Liver (tissue), 9 donors: ENCODE results near the gene SGSH. TPM values are rescaled to one million over a fixed set of nuclear protein-coding genes. Genes with fewer than 3 reads are reported as not detected.

Experiments
- DNase-seq: peaks from one replicate; pipeline ENCODE4 v3.0.0-alpha.2; 2017; ENCODE audit warnings: low spot score
- H3K27ac ChIP-seq, 2 donors: one replicate each; pipeline ENCODE4 v1.7.0; 2013; ENCODE audit warnings: inconsistent platforms in 2 of 2, low read length in 2 of 2, control low read depth in 1 of 2, low read depth in 1 of 2, mild to moderate bottlenecking in 1 of 2
- H3K27me3 ChIP-seq, 4 donors: one replicate each; pipeline versions ENCODE4 v1.6.1 to v1.7.0; 2013; ENCODE audit warnings: low read length in 3 of 4, inconsistent platforms in 1 of 4, mild to moderate bottlenecking in 1 of 4, moderate library complexity in 1 of 4; ENCODE audit not compliant: control insufficient read depth in 4 of 4, insufficient read depth in 4 of 4
- H3K36me3 ChIP-seq, 4 donors: one replicate each; pipeline versions ENCODE4 v1.6.1 to v1.7.0; 2013; ENCODE audit warnings: low read length in 3 of 4, mild to moderate bottlenecking in 3 of 4, low read depth in 1 of 4, moderate library complexity in 1 of 4; ENCODE audit not compliant: control insufficient read depth in 4 of 4, insufficient read depth in 3 of 4
- H3K4me1 ChIP-seq, 4 donors: one replicate each; pipeline versions ENCODE4 v1.6.1 to v1.7.0; 2013; ENCODE audit warnings: low read length in 3 of 4, mild to moderate bottlenecking in 3 of 4, moderate library complexity in 1 of 4; ENCODE audit not compliant: control insufficient read depth in 4 of 4, insufficient read depth in 4 of 4
- H3K4me3 ChIP-seq, 3 donors: one replicate each; pipeline versions ENCODE4 v1.6.1 to v1.7.0; 2013; ENCODE audit warnings: low read length in 3 of 3, control low read depth in 1 of 3, low read depth in 1 of 3, mild to moderate bottlenecking in 1 of 3
- H3K9ac ChIP-seq, 2 donors: one replicate each; pipeline ENCODE4 v1.7.0; 2013; ENCODE audit warnings: low read length in 2 of 2, mild to moderate bottlenecking in 2 of 2, moderate library complexity in 2 of 2, control low read depth in 1 of 2, low read depth in 1 of 2
- H3K9me3 ChIP-seq, 4 donors: one replicate each; pipeline versions ENCODE4 v1.6.1 to v1.7.0; 2013; ENCODE audit warnings: low read length in 3 of 4; ENCODE audit not compliant: control insufficient read depth in 4 of 4
- CTCF ChIP-seq: fragments of 150-350 bp; IDR thresholded peaks from 2 replicates; pipeline ENCODE4 v1.5.1; 2017; ENCODE audit warnings: improper control_type of control experiment, low read depth, low read length; ENCODE audit not compliant: missing input control
- EGR1 ChIP-seq, 2 donors: IDR thresholded peaks; 2 replicates each; pipeline ENCODE4 v1.6.1; 2016 to 2018; ENCODE audit warnings: antibody characterized with exemption in 2 of 2, low read depth in 2 of 2
- FOXA1 ChIP-seq: IDR thresholded peaks from 2 replicates; pipeline ENCODE4 v1.6.1; 2016; ENCODE audit warnings: antibody characterized with exemption
- HNF4G ChIP-seq: IDR thresholded peaks from 2 replicates; pipeline ENCODE4 v1.6.1; 2016; ENCODE audit warnings: antibody characterized with exemption
- MAX ChIP-seq: IDR thresholded peaks from 2 replicates; pipeline ENCODE4 v1.6.1; 2016; ENCODE audit warnings: antibody characterized with exemption
- RAD21 ChIP-seq, 2 donors: IDR thresholded peaks; 2 replicates each; pipeline ENCODE4 v1.6.1; 2016; ENCODE audit warnings: antibody characterized with exemption in 2 of 2, mild to moderate bottlenecking in 2 of 2
- REST ChIP-seq: IDR thresholded peaks from 2 replicates; pipeline ENCODE4 v1.6.1; 2016; ENCODE audit warnings: antibody characterized with exemption, mild to moderate bottlenecking
- TAF1 ChIP-seq: conservative IDR thresholded peaks from 2 replicates; pipeline ENCODE4 v1.6.1; 2016; ENCODE audit warnings: antibody characterized with exemption, mild to moderate bottlenecking
- ZBTB33 ChIP-seq: IDR thresholded peaks from 2 replicates; pipeline ENCODE4 v1.6.1; 2016; ENCODE audit warnings: antibody characterized with exemption
- WGBS: extraction: QIAGEN DNeasy Blood & Tissue Kit; methylation state at CpG from one replicate; pipeline ENCODE4 v1.1.7; 2013; 5-methylcytosine and 5-hydroxymethylcytosine counted together
- polyA plus RNA-seq, 2 donors: library from polyadenylated mRNA; stranded (reverse) in 1 of 2; unstranded in 1 of 2; fragments of 200-250 nt in 1 of 2; fragments of >200 nt in 1 of 2; fragmentation: Nextera tagmentation in 1 of 2; extraction: Ambion mirVana in 1 of 2; gene quantifications; one replicate each; pipeline versions ENCODE4 v1.2.1 to v1.2.3, GENCODE V29; 2013 to 2015
- total RNA-seq, 2 donors: library from RNA; depleted of rRNA; stranded (reverse); fragments of >200 nt; gene quantifications; one replicate each; pipeline ENCODE4 v1.2.3, GENCODE V29; 2014
- donor health status: healthy.
- donor health status: healthy.
- donor health status: healthy.
- donor health status: healthy.
- donor health status: healthy.

Gene SGSH
- total and polyA plus RNA-seq, 4 donors: 5.8 to 19.8 (median 12.9) TPM

GRCh38 chr17:80236911-80237310, 16.8 kb upstream of the SGSH start (continued):
- TF ChIP-seq REST (no peak), TAF1 (no peak), MAX (no peak)

- no peaks in the 10 kb centered on the region for H3K27me3 ChIP-seq
- no peak overlapping the region for H3K4me3 ChIP-seq
- H3K9ac ChIP-seq: no peak overlapping the region
- H3K9me3 ChIP-seq: peaks cover 0 to 7% (median 2%) of the 10 kb centered on the region in 4 donors
- no peak overlapping the region for H3K27ac ChIP-seq
- TF ChIP-seq FOXA1 (no peak), HNF4G (no peak), RAD21 (IDR thresholded peaks at IDR 0.05) (no peak), CTCF (no peak), ZBTB33 (no peak), EGR1 (IDR thresholded peaks at IDR 0.05; ENCODE audit: low read depth in 2 of 2) (no peak), REST (no peak)
- WGBS: 93% methylated on average over 3 of the region's 3 CpGs
- no peak for DNase-seq
- peaks cover 3 to 26% (median 12%) of the 10 kb centered on the region in 4 donors for H3K36me3 ChIP-seq
- no peaks in the 10 kb centered on the region for H3K4me1 ChIP-seq
Measured at GRCh38 chr17:80233202-80233601, 13.1 kb upstream of the SGSH start.
